NOMO-1 treated with DMSO at 0.1 percent for 48 hours (cell line): ENCODE results near the gene SLC1A7.

ENCODE experiments used
- DNase-seq: peaks from one replicate; lab custom pipeline; 2025; ENCODE audit not compliant: unreplicated experiment; lab: John Stamatoyannopoulos, UW

Gene SLC1A7

DNA sequence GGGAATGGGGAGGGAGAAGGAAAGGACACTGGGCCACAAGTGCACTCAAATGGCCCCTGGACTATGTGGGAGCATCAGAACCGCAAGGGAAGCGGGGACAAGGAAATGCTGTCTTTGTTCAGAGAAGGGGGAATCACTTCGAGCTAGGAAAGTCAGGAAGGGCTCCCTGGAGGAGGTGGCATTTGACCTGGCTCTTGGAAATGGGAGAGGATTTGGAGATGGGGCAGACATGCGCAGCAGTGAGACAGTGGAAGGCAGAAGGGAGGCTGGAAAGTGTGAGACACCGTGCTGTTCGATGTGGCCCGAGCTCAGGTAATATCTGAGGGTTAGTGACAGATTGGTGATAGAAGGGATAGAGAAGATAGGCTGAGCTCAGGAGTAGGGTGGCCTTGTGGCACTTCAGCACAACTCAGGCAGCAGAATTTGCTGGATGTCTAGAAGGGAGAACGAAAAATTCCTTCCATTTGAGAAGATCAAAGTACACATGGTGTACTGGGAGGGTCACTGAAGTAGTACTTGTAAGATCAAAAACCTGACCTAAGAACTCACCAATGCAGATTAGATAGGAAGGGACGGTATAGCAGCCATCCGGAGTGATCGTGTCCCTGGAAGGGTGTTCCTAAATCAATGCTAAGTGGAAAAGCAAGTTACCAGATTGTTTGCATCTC lies 25.4 kb downstream of the SLC1A7 start:
- DNase-seq: no peak

DNA sequence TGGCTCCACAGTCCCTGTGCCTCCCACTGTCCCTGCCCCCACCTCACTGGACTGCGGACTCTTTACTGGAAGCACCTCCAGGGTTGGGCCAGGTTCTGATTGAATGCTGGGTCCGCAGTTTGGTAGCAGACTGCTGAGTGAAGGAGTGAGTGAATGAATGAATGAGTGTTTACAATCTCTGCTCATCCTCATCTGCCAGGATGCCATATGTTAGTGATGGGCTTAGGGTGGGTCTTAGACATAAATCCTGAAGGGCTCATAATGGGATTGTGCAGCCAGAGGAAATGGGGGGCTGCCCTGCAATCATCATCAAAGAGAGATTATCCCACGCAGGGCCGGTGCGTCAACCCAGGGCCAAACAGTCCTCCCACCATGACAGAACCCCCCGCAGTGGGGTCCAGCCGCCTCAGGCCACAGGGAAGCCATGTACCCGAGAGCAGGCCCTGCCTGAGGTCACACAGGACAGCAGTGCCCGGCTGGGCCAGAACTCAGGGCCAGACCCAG lies 26.1 kb downstream of the SLC1A7 start:
- DNase-seq: no peak

DNA sequence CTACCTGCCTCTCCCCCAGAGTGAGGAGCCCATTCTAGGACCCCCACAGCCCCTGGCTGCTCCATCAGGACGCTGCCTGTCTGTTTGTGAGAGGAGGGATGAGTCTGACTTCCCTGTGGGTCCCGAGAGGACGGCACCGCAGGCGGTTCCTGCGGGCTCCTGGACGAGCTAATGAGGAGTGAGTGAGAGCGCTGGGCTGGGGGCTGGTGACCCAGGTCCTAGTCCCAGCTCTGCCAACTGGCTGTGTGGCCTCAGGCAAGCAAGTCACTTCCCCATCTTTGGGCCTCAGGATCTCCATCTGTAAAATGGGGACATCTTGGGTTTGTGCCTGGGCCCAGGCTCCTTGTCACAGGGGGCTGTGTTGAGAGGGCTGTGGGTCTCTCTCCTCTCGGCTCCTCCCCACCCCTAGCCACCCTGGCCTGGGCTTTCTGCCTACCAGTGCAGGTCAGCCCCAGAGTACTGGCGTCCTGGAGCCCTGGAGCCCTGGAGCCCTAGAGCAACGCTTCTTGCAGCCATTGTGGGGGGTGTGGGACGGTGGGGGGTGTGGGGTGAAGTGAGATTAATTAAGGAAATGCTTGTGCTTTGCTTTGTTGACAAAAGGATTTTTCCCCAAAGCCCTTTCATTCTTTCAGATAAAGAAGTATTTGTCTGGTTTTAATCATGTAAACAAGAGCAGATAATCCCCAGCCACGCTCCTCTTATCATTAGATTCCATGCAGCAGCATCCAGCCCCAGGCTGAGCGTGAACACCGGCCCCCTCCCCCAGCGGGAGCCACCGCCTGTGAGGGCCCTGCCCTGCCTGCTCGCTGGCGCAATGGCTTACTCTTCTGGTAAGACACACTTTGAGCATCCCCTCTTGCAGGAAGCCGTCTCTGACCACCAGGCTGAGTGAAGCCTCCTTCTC lies 26.8 kb downstream of the SLC1A7 start:
- DNase-seq: no peak

DNA sequence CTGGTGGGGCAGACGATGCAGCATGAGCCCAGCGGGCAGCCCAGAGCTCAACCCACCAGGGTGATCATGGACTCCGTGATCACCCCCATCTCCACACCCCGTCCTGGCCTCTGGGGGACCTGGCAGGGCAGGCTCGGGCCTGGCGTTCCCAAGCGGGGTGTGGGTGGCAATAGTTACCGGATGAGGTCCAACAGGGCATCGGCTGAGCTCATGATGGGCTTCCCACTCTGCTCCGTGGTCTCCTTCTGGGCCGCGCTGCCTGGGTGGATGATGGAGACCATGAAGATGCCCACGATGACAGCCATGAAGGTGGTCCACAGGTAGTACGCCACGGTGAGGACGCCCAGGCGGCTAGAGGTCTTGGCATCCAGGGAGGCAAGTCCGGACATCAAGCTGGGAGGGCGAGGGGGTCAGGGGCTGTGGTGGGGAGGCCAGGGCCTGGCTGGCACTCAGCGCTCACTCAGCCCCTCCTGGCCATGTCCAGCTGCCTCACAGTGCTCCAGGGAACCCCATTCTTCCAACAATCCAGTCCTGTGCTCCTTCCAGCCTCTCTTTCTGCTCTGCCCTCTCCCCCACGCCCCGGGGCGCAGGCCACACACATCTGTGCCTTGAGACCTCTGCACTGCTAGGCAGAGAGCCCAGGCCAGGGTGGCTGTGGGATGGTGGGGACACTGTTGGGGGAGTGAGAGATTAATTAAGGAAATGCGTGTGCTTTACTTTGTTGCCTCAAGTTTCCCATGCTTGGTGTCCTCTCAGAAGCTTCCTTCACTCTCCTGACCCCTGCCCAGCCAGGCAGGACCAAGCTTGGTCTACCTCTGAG lies 27.6 kb downstream of the SLC1A7 start:
- DNase-seq: no peak

DNA sequence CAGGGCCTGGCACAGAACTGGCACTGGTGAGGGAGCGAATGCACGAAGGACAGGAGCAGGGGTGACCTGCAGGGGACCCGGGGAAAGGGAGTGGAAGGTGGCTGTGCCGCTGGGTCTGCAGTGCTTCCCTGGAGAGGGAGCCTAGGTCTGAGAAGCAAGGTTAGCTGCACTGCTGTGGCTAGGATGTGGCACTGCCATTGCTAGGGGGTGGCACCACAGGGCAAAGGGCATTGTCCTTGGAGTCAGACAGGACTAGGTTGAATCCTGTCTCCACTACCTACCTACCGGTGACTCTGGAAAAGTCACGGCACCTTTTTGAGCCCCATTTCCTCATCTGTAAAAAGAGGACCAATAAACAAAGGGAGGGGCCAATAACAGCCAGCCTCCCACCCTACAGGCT lies 28.3 kb downstream of the SLC1A7 start:
- DNase-seq: no peak

DNA sequence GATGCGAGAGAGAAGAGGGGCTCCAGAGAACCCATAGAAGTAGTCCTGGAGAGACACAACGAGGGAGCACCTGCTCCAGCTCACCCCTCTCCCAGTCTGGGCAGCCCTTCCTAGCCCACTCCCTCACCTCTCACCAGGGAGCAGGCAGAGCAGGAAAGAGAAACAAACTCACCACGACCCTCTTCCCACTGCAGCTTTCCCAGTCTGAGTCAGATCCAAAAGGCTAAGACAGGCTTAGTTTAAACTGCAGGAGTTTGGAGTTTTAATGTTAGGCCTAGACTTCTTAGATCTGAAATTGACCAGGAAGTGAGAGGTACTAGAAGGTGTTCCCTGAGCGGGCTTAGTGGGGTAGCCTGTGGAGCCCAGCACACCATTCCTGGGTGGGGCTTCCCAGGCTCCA lies 29.6 kb downstream of the SLC1A7 start:
- no peak for DNase-seq

DNA sequence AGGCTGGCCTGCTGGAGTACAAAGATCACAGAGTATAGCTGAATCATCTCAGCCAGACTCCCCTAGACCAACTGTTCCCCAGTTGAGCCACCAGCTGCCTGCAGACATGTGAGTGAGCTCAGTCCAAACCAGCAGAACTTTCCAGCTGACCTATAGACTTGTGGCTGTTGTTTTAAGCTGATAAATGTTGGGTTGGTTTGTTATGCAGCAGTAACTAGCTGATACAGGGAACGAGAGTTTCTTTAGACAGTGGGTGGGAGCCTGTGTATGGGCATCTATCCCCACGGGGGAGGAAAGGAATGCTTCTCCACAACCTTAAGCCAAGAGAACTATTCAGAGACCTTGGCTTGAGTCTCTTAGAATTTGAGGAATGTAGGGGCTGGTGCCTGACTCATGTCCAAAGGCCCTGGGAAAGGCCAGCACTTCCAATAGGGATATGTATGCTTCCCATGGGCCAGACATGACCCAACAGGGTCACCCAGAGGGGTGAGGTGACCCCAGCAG lies 30.1 kb downstream of the SLC1A7 start:
- no peak for DNase-seq

DNA sequence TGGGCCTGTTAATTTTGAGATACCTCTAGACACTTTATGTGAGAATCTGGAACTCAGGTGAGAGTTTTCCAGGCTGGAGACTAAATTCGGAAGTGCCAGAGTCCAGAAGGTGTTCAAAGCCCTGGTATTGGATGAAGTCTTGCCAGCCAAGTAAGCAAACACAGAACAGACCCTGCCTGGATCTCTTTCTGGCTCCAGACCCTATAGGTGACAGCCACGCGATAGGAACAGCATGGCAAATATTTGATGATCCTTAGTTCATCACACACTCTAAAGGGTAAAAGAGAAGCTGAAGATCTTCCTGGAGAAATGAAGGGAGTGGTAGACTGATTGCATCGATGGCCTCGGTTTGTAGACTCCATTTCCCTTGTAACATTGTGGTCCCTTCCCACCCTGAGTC lies 30.7 kb downstream of the SLC1A7 start:
- DNase-seq: no peak

DNA sequence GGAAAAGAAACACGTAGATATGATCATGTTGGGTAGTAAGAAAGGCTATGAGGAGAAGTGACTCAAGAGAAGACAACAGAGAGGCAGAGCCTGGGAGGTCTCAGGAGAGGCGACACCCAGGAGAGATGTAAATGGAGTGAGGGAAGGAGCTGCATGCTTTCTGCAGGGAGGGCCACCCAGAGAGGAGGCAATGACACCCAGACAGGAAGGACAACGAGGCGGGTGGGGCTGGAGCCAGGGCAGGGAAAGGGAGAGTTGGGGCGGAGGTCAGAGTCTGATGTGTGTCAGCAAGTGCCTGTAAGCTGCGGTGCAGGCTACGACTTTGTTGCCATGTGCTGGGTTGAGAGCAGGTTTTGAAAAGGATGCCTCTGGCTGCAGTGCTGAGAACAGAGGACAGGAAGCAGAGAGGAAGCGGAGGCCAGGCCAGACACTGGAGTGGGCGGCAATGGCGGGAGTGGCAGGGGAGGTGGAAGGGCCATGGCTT lies 31.3 kb downstream of the SLC1A7 start:
- no peak for DNase-seq

DNA sequence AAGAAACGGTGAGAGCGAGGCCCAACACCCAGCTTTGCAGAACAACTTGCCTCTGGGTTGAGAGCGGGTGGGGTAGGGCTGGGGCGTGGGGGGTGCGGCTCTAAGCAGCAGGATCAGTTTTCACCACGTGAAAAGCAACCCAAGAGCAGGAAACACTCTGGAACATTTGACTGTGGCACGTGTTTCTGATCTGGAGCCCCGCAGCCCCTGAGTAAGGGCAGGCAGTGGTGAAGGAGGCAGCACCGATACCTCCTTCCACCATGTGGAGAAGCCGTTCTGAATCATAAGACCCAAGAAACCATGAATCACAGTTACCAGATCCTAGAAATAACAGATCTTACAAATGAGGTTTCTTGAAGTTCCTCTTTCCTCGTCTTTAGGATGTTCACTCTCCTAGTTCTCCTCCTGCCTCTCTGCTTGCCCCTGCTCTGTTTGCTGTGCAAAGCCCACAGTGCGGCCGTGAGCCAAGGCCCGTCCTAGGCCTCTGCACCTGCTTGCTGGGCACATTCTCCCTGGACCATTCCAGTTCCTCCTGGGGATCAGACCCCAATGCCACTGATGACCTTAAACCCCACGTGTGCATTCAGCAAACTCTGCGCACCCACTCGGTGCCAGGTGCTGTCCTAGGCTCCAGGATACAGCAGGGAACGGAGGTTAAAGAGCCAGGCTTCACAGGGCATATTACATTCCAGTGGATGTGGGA lies 31.9 kb downstream of the SLC1A7 start:
- peak; percentile 86 for DNase-seq

DNA sequence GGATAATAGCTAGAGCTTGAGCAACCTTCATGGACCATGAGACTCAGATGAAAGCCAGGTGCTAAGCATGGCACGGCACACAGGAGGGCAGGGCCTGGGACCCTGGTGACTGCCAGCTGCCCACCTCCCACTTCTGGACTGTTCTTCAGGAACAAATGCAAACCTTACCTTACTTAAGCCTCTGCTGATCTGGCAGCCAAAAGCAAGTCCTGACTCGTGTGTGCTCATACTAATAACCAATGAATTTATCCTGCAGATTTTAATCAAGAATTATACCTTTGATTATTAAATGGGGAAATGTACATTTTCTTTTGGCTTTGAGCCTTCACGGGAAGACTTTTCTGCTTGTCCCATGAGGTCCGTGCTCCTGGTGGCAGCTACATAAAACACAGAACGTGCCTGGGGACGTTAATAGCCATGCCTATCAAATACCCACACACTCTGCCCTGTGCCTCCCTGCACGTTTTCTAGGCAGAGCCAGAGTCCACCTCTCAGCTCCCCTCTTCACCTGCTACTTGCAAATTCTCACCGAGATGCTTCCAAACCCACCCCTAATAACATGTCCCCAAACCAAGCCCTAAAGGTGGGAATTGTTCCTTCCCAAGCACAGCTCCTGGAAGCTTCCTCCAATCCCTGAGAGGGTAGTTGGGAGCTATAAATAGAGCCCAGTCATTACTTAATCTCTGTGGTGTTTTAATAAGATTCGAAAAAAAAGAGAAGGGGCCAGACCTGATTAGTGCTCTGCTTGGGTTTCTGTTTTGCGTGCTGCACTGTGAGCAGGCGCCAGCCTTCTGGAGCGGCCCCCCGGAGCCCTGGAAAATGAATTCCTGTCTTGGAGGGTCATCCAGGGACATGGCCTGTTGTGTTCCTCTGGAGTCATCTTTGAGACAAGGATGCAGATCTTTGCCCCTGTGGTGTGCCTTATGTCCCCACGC lies 33.5 kb downstream of the SLC1A7 start:
- no peak for DNase-seq

DNA sequence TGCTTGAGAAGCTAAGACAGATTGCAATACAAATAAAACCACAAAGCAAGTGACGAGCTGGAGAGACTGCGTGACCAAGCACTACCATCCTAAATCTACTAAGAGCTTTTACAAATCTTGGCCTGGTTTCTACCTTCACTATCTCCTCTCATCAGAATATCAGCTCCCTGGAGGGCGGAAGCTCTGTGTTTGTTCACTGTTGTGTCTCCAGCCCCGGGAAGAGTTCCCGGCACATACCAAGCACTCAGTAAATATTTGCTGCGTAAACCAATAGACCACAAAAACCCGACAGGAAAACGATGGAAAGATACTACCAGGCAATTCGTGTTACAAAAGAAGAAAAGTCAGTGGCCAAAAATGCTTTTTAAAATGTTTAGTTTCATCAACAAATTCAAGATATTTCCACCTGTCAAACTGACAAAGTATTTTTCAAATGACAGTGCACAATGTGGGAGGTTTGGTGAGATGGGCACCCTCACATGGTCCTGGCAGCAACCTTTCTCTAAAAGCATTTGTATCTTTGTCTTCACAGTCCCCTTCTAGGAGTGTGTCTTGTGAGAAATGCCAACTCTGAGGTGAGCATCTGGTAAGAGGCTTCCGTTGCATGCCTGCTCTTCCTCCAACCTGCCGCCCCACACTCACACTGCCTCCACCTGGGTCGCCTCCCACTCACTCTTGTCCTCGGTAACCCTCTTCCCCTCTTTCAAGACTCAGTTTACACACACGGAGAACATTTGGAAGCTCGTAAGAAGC lies 34.7 kb downstream of the SLC1A7 start:
- no peak for DNase-seq

DNA sequence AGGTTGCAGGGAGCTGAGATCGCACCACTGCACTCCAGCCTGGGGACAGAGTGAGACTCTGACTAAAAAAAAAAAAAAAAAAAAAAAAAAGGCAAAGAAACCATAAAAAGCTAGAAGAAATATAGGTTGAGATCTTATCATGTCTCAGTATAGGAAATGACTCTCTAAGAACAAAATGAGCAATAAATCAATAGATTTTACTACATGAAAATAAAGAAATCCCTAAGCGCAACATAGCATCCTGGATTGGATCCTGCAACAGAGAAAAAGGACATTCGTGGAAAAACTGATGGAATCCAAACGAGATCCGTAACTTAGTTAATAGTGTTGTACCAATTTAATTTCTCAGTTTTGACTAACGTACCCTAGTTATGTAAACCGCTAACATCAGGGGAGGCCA lies 35.3 kb downstream of the SLC1A7 start:
- no peak for DNase-seq

DNA sequence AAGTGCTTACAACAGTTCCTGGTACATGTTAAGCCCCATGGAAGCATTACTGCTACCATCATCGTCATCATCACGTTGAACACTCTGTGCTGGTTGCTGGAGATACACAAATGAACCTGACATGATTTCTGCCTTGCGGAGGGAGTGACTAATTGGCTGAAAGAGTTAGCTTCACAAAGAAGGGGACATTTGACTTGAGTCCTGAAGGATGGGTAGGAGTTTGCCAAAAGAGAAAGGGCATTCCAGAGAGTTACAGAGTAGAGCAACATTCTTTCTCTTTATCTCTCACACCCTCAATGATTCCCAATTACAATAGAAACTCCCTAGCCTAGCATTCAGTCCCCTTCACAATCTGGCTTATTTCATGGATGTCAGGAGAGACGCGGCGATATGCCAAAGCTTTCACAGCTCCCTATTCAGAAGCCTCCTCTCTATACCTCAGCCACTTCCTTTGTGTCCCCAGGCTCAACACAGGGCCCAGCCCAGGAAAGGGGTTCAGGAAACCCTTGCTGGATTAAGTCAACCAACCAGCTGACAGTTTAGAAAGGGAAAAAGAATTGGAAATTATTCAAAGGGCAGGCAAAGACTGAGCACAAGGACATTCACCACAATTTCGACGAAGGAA lies 38.0 kb downstream of the SLC1A7 start:
- no peak for DNase-seq

DNA sequence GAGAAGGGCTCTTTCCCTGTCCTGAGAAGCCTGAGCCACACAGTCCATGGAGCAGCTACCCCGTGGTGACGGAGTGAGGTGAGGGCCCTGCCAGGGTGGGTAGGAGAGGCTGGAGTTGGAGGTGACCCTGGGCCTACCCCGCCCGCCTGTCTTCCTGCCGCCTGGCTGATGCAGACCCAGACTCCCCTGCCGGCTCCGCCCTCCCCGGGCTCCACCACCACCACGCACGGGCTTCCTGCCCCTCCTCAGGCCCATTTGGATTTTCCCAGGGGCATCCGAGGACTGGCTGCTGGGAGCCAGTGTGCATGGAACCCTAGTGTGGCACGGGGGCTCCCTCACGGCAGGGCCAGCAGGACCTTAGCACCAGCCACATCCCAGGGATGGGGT lies 47.9 kb downstream of the SLC1A7 start:
- DNase-seq: no peak

DNA sequence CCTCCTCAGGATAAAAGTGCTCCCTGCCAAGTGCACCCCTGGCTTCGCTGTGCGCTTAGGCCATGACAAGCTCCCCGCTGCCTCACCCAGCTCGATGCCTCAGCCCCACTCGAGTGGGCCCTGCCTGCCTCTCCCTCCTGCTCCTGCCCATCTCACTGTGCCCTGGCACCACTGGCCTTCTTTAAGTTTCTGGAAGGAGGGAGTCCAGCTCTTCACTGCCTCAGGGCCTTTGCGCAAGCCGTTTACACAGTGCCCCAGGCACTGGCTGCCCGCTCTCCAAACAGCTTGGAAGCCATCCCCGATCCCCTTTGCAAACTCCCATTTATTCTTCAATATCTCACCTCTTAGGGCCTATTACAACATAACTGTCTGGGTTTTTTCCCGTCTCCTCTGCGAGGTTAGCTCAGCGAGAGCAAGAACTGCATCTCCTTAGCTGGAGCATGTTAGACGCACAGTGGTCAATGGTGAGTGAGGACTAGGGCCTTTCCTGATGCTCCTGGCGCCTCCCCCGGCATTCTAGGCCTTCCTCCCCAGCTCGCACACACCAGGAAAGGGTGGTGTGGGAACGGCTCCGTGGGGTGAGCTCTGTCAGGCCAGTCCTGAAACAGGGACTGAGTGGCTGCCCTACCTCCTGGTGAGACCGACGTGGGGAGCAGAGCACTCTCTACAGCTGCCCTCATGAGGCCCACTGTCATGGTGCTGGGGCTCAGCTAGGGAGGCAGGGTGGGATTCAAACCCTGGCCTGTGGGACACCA lies 48.5 kb downstream of the SLC1A7 start:
- DNase-seq: no peak

DNA sequence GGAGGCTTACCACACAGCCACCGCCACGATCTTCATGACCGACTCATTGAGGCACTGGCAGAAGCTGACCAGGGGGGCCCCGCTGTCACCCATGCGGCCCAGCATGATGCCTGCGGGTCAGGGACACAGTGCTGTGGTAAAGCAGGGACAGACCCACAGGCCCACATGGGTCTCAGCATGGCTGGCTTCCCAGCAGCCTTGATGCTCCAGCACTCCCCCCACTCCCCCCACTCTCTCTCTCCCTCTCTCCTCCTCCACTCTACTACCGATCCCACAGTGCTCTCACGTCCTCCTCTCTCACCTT lies 49.0 kb downstream of the SLC1A7 start:
- DNase-seq: no peak
